GM12864 (cell line): Measurements from ENCODE around the gene TXNDC11.

Experiments used
- DNase-seq: peaks from one replicate; pipeline ENCODE4 v3.0.0-alpha.2; 2011; ENCODE audit warnings: low read depth
- H3K4me3 ChIP-seq: 2 replicates; pipeline ENCODE4 v1.5.1; 2011; ENCODE audit warnings: mild to moderate bottlenecking, low read depth, low read length, control low read depth
- TF ChIP-seq, protein P1 (sequence below): IDR thresholded peaks from 2 replicates; pipeline ENCODE4 v1.5.1; 2011; ENCODE audit warnings: low read depth, mild to moderate bottlenecking, moderate library complexity, low read length, control low read depth, inconsistent platforms; ENCODE audit errors: missing control alignments

The TXNDC11 gene

DNA sequence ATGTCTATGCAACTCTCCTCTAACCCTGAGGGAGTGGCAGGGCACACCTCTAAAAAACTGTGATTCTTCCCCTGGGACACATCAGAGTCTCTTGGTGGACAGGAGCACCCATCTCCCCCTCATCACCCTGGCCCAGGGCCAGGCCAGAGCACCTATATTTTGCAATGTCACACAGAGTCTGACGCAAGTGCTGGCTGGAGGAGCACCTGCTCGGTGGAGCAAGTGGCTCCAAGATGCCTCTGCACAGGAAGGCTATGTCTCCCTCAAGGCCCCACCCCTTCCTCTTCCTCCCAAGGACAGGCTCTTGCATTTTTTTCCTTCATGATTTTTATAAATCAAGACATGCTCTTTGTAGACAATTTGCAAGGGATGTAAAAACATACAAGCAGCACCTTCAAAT lies 61.1 kb downstream of the TXNDC11 start:
- H3K4me3 ChIP-seq = no peak overlapping the region; the same call in 1 of the 2 replicates
- DNase-seq = no peak
- TF ChIP-seq, protein P1, sequence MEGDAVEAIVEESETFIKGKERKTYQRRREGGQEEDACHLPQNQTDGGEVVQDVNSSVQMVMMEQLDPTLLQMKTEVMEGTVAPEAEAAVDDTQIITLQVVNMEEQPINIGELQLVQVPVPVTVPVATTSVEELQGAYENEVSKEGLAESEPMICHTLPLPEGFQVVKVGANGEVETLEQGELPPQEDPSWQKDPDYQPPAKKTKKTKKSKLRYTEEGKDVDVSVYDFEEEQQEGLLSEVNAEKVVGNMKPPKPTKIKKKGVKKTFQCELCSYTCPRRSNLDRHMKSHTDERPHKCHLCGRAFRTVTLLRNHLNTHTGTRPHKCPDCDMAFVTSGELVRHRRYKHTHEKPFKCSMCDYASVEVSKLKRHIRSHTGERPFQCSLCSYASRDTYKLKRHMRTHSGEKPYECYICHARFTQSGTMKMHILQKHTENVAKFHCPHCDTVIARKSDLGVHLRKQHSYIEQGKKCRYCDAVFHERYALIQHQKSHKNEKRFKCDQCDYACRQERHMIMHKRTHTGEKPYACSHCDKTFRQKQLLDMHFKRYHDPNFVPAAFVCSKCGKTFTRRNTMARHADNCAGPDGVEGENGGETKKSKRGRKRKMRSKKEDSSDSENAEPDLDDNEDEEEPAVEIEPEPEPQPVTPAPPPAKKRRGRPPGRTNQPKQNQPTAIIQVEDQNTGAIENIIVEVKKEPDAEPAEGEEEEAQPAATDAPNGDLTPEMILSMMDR = no peak

DNA sequence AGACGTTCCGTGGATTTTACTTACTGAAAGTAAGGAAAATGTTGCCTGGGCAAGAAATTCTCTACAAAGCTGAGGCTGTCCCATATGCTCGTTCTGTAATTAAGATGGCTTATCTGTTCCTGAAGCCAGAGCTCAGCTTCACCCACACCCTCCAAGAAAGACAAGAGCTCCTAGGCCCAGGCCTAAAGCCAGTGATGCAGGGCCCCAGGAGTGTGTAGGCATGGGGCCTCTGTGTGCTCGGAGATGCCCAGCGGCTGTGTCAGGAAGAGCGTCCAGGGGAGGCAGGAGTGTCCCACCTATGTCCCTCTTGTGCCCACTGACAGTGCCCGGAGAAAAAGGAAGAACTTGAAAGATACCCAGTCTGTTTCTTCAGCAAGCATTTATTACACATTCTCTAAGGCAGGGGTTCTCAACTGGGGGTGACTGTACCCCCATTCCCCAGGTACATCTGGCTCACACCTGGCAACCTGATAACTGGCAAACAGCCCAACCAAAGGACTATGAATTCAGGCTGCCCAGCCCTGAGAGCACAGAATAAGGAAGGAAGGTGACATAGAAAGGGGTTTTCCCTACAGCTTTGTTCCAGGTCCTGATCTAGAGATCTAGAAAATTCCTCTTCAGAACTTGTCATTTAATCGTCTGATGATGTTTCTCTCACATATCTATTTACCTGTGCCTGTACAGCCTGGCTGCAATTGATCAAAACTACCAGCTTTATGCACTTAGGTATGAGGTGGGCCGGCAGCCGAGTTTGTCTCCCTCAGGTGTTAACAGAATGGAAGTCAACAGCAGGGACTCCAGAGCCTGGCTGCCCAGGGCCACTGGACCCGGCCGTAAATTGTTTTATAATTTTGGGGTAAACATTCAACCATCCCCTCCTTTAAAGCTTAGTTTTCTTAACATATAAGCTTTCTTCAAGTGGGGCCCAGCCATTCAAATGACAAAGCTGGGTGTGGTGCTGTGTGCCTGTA lies 62.4 kb downstream of the TXNDC11 start:
- DNase-seq = no peak
- TF ChIP-seq, protein P1 = no peak
- H3K4me3 ChIP-seq = no peak overlapping the region

DNA sequence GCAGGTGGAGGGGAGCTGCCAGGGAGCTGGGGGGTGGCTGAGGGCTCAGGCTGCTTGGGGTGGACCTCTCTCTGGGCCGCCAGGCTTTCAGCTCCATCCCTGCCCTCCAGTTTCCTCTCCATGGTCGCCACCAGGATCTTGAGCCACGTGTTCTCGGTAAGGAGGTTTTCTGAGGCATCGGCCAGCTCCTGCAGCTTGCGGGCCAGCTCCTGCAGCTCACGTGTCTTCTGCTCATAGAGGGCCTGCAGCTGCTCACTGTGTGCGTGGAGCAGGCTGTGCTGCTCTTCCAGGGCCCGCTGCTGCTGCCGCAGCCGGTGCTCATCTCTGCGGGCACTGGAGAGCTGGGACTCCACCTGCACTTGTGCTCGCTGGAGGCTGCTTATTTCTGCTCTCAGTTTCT lies 63.4 kb downstream of the TXNDC11 start:
- no peak overlapping the region for H3K4me3 ChIP-seq
- no peak for DNase-seq
- TF ChIP-seq, protein P1 = no peak

DNA sequence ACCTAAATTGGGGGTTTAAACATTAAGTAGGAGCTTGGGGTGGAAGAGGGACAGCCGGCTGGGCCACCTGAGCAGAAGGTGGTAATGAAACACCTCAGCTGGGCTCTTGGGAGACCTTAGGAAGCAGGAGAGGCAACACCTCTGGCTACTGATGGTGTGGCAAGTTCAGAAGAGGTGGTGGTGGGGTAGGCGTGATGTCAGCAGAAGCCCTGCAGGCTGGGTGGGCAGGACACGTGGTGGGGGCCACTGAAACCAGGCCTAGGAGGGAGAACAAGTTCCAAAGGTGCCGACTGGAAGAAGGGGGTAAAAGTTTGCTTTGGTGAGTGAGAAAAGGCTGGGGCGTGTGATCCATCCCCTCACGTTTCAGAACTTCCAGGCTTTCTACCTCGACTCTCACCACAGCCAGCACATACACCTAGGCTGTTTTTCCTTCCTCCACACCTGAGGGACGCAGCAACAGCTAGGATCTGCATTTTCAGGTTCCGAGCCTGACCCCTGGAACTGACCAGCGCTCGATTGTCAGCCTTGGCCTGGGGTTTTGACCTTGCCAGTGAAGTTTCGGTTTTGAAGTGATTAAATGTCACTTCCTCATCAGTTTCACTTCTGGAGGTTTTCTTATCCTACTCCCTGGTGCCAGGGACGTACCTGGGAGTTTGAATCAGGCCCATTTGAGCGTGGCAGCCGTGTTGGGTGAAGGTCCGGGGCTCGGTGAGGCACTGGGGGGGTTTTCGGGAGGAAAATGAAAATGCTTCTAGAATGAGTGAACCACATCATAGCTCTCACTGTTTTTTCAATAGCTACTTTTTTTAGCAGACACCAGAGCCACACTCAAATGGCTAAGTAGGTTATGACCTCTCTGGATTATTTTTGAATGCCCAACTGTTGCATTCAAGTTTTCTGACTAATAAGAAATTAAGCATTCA lies 64.4 kb downstream of the TXNDC11 start:
- no peak overlapping the region for H3K4me3 ChIP-seq
- no peak for DNase-seq
- TF ChIP-seq, protein P1 = no peak

DNA sequence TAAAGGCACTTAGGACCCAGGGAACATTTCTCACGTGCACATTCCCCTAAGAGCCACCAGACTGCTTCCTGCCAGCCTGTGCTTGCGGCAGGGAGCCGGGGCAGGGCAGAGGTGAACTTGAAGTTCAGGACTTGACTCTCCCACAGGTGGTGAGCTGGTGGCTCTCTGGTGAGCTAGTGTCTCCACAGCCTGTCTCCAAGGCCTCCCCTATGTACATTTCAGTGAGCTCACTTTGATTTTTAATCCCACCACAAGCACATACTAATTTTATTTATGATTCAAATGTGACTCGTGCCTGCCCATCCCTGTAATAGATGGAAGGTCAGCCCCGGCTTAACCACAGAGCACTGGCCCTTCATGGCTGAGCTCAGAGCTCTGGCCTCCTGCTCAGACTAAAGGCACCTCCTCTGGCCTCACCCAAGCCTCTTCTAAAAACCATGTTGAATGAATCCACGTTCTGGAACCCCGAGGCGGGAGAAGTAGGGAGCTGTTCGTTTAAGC lies 65.2 kb downstream of the TXNDC11 start:
- DNase-seq = no peak
- no peak overlapping the region for H3K4me3 ChIP-seq
- TF ChIP-seq, protein P1 = no peak

DNA sequence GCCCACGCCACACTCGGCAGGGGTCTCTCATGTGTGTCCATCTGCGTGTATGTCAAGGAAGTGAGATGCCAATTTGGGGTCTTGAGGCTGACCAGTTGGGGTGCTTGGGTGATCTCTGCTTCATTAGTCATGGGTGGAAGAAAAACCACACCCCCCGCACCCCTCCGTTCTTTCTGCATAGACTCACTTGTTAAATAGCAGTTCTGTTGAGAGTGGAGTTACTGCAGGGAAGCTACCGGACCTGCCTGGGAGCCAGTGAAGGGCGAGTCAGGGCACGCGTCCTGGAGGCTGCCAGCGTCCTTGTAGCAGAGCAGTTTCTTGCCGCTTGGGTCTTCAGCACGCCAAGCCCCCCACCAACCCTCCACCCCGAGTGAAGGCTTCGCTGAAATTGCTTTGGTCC lies 65.9 kb downstream of the TXNDC11 start:
- TF ChIP-seq, protein P1 = no peak
- no peak for DNase-seq
- no peak overlapping the region for H3K4me3 ChIP-seq
